Occipital lobe (tissue), 2 donors: ENCODE data around the gene TBX21. TPM values are rescaled to one million over a fixed set of nuclear protein-coding genes. Genes with fewer than 3 reads are reported as not detected.

ENCODE experiments used
- DNase-seq: peaks from one replicate; lab custom pipeline; 2025; lab: John Stamatoyannopoulos, UW
- total RNA-seq: library from RNA; depleted of rRNA; stranded (reverse); fragments of >200 nt; gene quantifications from one replicate; pipeline ENCODE4 v1.2.3, GENCODE V29; 2014

Gene TBX21
- total RNA-seq, 1 donor from 2014 or later: not detected

DNA sequence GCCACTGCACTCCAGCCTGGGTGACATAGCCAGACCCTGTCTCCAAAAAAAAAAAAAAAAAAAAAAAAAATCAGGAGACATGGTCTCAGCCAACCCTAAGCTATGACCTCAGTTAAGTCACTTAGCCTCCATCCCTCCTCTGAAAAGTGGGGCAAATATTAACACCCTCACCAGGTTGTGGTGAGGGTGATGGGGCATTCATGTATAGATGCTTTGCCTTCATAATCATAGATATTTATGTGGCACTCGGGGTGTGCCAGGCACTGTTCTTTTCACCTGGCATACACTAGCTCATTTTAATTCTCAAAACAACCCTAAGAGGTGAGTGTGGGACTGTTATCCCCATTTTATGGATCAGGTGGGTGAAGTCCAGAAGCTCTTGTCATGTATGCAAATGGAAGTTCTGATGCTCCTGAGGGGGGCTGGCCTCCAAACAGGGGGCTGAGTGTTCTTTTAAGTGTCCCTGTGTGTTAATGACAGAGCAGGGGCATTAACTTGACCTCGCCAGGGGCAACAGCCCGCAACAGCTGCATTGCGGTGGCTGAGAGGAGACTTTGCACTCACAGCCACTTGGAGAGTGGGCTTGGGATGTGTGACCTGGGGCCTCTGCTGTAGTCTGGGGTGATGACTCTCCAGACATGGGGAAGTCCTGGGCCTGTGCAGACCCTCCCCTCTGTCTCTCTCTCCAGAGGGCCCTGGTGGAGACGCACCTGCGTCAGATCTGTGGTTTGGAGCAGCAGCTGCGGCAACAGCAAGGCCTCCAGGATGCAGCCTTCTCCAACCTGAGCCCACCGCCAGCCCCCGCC is 34.9 kb upstream of the TBX21 start:
- DNase-seq: no peak

DNA sequence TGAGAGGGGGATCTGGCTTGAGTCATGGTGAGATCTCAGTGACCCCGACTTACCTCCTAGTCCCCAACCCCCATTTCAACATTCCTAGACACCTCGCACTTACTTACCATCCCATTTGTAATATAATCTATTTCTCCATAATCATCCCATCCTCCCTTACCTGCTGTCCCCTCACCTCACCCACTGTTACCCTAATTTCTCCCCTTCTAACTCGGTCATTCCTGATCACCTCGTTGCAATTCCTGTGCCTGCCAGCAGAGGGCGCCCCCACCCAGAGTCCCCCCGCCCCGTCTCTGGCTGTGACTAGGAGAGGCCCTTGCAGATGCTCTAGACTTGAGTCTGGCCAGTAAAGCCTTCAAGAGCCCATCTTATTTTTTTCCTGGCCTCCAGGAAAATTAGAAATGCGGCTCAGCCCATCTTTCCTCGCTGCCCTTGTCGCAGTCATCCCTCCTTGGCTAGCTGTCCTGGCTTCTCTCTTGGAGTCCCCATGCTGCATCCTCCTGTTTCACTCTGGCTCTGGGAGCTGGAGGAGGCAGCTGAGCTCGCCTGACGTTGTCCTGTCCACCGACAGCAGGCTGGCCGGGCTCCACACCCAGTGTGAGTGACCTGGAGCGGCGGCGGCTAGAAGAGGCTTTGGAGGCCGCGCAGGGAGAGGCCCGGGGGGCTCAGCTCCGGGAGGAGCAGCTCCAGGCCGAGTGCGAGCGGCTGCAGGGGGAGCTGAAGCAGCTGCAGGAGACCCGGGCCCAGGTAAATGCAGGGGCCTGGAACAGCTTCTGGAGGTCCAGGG is 34.1 kb upstream of the TBX21 start:
- DNase-seq: peak; percentile 38

DNA sequence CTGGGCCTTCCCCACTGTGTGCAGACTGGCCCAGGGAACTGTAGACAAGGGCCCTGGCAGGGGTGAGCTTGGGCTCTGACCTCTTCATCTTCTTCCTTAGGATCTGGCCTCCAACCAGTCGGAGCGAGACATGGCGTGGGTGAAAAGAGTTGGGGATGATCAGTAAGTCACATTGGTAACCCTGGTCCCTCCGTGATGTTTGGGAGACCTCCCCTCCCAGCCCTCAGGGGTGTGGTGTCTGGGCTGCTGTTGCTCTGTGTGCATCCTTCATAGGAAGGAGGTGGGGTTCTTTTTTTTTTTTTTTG is 33.5 kb upstream of the TBX21 start:
- DNase-seq: no peak

DNA sequence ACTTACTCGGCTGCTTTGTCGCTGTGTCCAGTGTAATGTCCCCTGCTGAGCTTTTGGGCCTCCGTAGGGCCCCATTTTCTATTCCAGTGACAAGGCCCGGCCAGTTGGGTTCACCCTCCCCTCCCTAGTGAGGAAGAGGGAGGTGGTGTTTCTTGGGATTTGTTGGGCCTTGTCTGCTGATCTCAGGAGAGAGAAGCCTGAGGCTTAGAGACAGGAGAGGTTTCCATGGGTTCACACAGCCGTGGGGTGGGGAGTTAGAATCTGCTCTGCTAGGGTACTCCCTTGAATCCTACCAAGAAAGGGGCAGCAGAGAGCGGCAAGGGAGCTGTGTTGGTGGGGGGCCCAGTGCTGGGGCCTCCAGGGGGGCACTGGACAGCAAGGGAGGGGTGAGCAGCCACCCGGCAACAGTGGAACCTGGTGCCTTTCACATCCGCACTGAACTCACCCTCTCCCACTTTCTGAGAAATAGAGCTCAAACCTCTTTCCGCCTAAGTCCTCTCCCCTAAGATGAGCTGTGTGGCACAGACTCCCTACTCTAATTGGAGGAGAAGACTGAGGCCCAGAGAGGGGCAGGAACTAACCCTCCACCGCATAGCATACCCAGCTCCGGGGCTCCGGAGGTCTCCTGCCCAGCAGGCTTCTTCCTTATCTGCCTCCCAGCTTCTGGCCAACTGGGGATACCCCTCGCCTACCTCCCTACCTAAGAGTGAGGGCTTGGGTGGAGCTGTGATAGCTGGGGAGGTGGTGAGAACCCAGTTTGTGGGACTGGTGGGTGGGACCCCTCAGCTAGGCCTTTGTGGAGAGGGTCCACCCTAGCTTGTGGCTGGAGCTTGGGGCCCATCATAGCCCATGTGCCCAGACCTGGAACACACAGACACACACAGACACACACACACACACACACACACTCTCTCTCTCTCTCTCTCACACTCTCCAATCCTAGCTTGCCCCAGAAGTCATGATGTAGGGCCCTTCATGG is 32.3 kb upstream of the TBX21 start:
- no peak for DNase-seq

DNA sequence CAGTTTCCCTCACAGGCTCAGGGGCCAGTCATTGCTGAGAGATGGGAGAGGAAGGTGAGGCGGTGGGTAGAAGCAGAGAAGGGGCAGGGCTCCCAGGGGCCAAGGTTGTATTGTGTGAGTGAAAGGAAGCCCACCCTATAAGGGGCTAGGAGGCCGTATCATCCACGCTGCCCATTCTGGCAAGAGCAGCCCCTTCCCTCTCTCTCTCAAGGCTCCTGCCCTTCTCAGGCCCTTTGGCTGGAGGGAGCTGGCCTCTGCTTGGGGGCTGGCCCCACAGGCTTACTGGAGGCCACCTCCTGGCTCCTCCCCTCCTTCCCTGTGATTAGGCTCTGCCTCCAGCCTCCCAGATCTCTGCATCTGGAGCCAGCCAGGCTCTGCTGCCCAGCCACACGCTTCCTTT is 31.4 kb upstream of the TBX21 start:
- DNase-seq: no peak

DNA sequence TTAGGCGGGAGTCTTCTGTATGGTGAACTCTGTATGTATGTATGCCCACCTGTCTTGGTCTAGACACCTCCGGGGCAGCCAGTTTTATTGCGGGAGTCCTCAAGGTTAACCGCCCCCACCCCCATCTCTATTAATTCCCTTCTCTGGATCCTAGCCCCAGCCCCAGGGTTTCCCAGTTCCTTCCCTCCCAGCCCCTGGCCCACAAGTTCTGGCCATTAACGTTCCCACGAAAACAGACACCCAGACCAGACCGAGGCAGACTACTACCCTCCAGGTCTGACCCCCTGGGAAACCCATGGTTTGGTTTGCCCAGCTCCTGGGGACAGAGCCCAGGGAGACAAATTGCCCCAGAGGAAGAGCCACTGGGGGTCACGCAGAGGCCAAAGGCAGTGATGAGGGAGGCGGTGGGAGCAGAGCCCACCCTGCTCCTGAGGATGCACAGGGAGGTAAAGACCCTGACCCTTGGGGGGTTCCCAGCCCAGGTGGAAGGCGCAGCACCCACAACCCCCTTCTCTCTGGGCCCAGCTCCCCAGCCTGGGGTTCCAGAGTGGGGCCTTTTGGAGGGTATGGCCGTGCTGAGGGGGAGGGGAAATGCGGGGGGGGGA is 30.5 kb upstream of the TBX21 start:
- no peak for DNase-seq

DNA sequence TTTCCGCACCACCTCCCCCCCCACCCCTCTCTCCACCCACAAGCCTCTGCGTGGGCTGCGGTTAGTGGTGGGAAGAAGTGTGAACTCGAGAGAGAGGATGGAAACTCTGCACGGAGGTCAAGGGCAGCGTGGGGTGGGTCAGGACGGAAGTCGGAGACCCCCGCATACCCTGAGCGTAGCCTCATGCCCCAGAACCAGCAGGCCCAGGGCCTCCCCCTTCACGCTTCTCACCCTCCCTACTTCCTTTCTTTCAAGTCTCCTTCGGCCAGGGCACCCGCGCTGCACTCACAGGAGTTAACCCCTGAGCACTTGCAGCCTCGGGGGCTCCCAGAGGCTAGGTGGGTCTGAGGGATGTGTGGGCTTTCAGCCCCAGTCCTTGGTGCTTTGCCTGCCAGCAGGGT is 29.8 kb upstream of the TBX21 start:
- DNase-seq: no peak

DNA sequence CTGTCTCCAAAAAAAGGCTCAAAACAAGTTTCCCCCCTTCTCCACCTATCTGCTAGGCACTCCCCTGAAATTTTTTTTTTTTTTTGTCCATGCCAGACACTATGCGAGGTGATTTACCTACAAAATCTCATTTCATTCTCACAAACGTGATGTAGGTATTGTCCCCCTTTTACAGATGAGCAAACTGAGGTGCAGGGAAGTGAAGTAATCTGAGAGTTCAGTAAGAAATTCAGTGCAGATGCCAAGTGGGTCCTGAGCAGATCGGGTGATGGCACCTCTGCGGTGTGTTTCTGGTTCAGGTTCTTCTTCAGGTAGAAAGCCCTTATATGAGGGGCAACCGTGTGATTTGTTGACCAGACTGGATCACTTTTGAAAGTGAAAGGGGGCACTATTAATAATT is 29.4 kb upstream of the TBX21 start:
- DNase-seq: no peak

DNA sequence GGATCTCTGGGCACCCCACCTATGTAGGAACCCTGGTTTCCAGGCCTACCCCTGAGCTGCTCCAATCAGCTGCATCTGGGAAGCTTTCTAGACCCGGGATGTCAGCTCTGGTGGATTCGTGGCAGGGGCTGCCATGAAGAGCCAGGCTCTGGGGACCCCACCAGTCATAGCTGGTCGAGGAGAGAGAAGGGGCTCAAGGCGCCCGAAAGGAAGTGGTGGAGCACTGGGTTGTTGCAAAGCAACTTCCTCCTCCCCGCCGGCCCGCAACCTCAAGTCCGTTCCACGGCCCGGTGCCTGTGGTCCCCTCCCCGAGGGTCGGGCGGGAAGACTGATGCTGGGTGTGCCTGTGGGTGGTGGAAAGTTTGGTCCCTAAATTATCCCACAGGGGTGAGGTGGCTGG is 28.9 kb upstream of the TBX21 start:
- DNase-seq: no peak

DNA sequence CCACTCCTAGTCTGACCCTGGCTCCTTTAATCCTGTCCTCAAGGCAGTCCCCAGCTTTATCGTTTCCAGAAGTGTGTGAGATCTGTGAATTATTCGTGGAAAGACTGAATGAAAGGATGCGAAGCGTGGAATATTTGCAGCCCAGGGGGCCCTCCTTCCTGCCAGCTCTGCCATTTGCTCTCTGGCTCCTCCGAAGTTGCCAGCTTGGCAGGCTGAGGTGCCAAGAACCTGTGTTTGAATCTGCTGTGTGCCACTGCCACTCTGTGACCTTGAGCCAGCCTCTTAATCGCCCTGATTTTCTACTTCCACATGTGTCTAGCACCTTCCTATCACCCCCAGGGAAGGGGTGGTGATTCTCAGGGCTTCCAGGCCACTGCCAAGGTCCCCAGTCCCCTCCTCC is 28.3 kb upstream of the TBX21 start:
- DNase-seq: no peak

DNA sequence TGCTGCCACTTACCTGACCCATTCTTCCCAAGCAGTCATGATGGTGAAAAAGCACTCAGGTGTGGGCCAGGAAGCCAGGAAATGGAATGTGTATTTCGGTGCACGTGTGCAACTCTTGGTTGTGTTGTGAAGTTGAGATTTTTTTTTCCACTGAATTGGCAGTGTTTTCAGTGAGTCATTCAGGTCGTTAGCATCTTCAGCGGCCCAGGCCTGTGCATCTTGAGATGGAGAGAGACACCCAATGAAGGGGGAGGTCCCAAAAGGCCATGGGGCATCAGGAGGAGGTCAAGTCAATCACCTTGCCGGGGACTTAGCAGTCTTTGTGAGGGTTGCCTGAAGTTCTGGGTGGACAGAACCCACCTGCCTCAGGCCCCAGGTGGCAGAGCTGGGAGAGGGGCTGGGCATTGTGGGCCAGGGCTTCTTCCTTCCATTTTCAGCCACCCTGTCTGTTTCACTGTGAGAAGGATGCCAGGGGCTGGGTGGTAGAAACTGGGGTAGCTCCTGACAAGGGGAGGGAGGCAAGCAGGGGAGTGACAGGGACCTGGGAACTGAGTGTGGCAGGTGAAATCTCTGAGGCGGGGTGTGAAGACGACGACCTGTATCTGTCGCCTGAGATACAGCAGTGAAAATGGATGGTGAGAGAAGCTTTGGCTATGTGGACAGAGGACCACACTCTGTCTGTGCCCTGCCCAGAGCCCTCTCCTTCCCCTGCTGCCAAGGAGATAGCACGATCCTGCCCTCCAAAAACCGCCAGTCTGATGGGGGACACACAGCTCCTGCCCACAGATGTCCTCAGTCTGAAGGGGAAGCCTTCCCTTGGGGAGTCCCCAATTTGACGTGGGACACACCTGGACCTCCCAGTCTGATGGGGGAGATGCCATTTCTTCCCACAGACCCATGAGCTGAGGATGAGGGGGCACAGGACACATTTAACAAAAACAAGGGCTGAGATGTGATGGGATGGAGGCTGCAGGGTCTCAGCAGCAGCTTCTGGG is 27.2 kb upstream of the TBX21 start:
- no peak for DNase-seq

DNA sequence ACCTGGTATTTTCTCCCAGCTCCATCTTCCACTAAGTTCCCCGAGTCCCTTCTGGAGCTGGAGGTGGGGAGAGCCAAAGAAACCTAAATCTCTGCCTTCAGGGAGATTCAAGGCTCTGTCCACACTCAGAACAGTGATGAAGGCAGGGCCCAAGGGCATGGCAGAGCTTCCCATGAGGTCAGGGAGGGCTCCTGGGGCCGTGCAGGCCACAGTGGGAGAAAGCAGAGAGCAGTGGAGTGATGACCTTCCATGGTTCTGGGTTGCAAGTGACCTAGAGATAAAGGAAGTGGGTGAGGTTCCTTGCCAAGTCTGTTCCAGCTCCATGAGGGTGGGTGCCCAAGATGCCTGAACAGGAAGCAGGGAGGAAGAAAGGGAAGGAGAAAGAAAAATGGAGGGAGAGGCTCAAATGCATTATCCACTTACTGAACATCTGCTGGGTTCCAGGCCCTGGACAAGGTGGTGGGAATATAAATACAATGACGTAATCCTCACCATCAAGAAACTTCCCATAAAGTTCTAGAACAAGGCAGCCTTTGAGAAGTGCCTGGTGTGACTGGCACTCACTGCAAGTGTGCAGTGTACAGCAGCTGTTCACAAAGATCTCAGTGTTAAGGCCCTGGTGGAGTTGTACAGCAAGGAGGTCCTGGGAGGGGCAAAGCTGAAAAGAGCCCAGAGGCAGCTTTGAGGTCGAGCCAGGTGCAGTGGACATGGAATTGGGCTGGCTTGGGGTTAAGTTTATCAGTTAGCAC is 25.8 kb upstream of the TBX21 start:
- DNase-seq: no peak

DNA sequence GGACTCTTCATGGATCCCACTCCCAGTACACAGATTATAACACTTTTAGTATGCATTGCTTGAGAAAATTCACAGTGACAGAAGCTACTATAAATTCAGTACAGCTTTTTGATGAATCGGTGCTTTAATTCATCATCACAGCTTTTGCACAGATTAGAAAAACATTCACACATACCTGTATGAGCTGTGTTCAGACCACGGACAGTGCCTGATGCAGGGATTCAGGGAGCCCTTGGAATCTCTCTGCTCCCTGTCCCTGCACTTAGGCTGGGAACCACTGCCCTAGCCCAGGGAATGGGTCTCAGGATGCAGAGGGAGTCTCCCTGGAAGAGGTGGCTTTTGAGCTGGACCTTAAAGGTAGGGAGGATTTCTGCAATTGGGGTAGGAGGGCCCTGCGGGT is 25.2 kb upstream of the TBX21 start:
- no peak for DNase-seq

DNA sequence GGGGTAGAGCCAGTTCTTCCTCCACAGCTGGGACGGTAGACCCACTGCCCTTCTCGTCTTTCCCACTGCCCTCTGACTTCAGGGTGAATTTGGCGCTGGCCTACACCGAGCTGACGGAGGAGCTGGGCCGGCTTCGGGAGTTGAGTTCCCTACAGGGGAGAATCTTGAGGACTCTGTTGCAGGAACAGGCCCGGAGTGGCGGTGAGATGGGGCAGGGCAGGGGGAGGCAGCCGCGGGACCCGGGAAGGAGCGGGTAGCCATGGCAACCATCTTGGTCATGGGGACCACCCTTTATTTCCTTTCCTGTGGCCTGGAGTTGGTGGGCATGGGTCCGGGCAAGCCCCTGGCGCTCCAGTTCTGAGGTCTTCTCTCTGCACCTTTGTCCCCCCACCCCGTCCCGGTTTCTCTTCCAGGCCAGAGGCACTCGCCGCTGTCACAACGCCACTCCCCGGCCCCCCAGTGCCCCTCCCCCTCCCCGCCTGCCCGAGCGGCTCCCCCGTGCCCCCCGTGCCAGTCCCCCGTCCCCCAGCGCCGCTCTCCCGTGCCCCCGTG is 24.6 kb upstream of the TBX21 start:
- DNase-seq: no peak

DNA sequence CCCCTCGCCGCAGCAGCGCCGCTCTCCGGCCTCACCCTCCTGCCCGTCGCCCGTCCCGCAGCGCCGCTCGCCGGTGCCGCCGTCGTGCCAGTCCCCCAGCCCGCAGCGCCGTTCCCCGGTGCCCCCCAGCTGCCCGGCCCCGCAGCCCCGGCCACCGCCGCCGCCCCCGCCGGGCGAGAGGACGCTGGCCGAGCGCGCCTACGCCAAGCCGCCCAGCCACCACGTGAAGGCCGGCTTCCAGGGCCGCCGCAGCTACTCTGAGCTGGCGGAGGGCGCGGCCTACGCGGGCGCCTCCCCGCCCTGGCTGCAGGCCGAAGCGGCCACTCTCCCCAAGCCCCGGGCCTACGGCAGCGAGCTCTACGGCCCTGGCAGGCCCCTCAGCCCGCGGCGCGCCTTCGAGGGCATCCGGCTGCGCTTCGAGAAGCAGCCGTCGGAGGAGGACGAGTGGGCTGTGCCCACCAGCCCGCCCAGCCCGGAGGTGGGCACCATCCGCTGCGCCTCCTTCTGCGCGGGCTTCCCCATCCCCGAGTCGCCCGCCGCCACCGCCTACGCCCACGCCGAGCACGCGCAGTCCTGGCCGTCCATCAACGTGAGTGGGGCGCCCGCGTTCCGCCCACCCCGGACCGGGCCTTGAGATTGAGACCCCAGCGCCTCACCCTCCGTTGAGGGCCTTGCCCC is 24.0 kb upstream of the TBX21 start:
- DNase-seq: no peak

DNA sequence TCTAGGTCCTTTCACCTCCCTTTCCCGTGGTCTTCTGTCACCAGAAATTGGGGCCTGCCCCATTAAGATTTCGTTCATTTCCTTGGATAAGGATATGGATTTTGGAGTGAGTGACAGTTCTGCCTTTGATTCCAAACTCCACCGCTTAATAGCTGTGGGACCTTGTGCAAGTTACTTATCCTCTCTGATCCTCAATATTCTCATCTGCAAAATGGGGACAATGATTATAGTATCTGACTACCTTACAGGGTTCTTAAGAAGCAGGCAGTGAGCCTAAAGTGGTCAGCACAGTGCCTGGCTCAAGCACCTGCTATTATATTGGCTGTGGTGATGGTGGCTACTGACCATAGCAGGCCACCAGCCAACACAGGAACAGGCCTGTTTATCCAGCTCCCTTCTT is 23.4 kb upstream of the TBX21 start:
- DNase-seq: no peak

DNA sequence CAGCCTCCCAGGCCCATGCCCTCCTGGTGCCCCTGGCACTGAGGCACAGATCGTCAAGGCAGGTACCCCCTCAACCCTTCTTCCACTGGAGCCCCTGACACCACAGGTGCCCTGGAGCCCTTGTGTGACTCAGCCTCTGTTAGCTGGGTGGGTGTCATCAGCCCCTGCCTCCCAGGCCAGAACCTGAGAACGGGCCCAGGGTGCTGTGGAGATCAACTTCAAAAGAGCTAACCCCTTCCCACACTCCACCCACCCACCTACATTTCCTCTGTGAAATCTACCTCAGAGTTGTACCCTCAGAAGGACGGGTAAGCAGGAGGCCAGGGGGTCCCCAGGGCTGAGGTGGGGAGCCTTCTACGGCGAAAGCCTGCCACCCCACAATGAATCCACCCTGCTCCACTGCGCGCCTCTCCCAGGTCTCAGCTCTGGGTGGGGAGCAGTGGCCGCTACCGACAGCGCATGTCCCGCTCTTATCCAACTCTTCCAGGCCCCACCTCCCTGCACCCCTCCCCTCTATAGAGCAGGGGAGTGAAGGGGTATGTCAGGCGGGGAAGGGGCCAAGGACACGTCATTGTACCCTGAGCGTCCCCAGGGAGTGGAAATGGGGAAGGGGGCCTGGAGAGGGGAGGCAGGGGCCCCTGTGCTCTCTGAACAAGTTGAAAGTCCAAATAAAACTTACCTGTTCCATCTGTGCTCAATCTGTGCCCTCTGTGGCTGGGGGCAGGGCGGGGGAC is 21.5 kb upstream of the TBX21 start:
- DNase-seq: no peak
